AG04449 (cell line): ENCODE results near the gene FAM3C.

Experiments used
- CTCF ChIA-PET: fragments of 350-600 bp; formaldehyde crosslinking; extraction: SDS; loops from one replicate; lab custom pipeline; 2021; ENCODE audit warnings: antibody characterized with exemption; lab: Yijun Ruan, JAX
- POLR2A ChIA-PET: fragments of 400-600, 350-600 bp; formaldehyde crosslinking; extraction: SDS; loops from one replicate; lab custom pipeline; 2020; ENCODE audit warnings: antibody characterized with exemption, inconsistent platforms; lab: Yijun Ruan, JAX
- DNase-seq: peaks from one replicate; pipeline ENCODE4 v3.0.0-alpha.2; 2010; ENCODE audit warnings: low read depth, low spot score
- H3K4me3 ChIP-seq: 2 replicates; pipeline ENCODE4 v1.5.1; 2011; ENCODE audit warnings: low read depth, mild to moderate bottlenecking, control low read depth, low read length
- TF ChIP-seq, protein P1 (sequence below): IDR thresholded peaks from one replicate; pipeline ENCODE4 v1.5.1; 2011; ENCODE audit warnings: mild to moderate bottlenecking, moderate library complexity, low read length, control low read depth, inconsistent platforms; ENCODE audit not compliant: insufficient read depth; ENCODE audit errors: missing control alignments

Gene FAM3C

DNA sequence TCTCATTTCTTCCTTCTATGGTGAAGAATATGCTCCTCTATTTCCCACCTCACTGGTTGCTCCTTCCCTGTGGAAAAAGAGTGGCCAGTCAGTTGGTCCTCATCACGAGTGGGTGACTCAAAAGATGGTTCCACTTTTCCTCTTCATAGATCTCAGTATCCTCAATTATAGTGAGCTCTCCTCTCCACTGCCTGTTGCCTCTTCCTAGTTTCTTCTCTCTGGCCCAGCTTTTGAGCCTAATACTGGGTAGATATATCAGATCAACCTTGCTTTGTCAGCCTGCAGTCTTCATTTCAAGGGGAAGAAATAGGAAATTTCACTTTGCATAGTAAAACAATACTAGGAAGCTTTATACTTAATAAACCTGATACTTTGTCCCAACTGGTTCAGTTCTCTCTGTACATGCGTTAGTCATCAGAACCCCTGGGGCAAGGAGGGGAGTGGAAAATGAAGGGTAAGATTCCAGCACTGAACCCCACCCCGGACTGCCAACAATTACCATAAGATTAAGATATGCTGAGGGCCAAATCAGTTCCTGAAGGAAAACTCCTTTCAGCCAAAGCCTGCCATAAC is 82.8 kb downstream of the FAM3C start:
- no peak overlapping the region for H3K4me3 ChIP-seq
- TF ChIP-seq, protein P1, sequence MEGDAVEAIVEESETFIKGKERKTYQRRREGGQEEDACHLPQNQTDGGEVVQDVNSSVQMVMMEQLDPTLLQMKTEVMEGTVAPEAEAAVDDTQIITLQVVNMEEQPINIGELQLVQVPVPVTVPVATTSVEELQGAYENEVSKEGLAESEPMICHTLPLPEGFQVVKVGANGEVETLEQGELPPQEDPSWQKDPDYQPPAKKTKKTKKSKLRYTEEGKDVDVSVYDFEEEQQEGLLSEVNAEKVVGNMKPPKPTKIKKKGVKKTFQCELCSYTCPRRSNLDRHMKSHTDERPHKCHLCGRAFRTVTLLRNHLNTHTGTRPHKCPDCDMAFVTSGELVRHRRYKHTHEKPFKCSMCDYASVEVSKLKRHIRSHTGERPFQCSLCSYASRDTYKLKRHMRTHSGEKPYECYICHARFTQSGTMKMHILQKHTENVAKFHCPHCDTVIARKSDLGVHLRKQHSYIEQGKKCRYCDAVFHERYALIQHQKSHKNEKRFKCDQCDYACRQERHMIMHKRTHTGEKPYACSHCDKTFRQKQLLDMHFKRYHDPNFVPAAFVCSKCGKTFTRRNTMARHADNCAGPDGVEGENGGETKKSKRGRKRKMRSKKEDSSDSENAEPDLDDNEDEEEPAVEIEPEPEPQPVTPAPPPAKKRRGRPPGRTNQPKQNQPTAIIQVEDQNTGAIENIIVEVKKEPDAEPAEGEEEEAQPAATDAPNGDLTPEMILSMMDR, result no peak
- CTCF ChIA-PET, result interaction anchor here (0.8 kb wide), 1 partner anchor 13 kb away, joined by 3 read pairs; no protein-coding TSS in a partner anchor
- DNase-seq, result no peak
- POLR2A ChIA-PET, result no interaction called here

DNA sequence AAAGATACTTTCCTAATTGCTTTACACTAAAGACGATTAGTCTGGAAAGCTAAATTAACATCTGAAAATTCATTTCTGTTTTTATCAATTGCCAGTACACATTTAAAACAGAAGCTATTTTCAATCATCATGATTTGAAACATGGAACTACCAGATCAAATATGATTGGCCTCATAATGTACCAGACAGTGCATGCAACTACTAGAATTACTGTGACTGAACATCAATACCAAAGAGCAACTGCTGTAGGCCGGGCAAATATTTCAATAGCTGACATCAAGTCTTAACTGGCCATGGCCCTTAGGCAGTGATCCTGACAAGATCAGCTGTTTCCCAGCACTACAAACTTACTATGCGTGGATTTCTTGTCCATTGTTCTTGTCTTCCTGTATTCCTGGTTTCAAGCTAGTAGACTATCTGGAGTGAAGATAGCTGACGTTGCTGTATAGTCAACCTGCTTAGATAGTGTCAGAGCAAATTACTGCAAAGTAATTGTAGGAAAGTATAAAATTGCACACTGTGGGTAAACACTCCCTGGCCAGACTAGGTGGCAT is 89.0 kb downstream of the FAM3C start:
- no peak for DNase-seq
- ChIA-PET CTCF (interaction anchor here (1.3 kb wide), 1 partner anchor 23 kb away, joined by 5 read pairs; no protein-coding TSS in a partner anchor), POLR2A (no interaction called here)
- TF ChIP-seq, protein P1, result no peak
- no peak overlapping the region for H3K4me3 ChIP-seq

DNA sequence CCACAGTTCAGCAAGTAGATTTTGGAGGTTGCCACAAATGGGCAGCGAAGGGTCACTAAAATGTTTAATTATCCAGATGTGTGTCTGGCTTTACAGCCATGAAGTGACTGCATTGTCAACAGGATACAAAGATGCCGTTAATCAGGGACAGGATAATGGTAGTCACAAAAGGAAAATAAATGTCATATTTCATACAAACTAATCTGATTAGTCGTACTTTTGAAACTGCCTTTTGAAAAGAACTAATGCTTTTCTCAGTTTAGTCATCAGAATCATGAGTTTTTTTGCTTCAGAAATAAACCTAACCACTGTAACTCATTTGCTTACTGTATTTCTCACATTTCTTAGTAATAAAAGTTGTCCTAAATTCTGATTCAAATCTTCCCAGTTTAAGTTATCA is 89.5 kb downstream of the FAM3C start:
- DNase-seq, result no peak
- no peak overlapping the region for H3K4me3 ChIP-seq
- ChIA-PET CTCF (interaction anchor here (1.3 kb wide), 1 partner anchor 24 kb away, joined by 5 read pairs; no protein-coding TSS in a partner anchor), POLR2A (no interaction called here)
- TF ChIP-seq, protein P1, result no peak

DNA sequence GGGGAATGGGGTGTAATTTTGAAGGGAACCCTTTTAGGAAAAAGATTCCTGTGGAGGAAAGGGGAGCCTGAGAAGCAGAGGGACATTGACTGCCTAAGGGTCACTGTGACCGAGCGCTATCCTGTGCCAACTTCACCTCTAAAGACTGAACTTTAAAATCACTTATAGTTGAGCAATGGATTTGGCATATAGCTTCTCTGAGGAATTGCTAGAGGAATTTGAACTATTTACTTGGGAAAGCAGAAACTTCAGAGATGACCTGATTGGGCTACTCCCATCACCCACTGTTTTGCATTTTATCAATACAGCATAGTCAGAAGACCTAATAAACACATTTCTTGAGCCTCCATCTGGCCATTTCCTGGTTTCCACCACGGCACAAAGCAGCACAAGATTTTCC is 91.0 kb downstream of the FAM3C start:
- POLR2A ChIA-PET, result no interaction called here
- H3K4me3 ChIP-seq, result no peak overlapping the region
- no peak for DNase-seq
- TF ChIP-seq, protein P1, result no peak
- CTCF ChIA-PET, result interaction anchor here (1.2 to 1.8 kb wide), 2 partner anchors 11 to 197 kb away, joined by 4 to 6 read pairs; no protein-coding TSS in a partner anchor

DNA sequence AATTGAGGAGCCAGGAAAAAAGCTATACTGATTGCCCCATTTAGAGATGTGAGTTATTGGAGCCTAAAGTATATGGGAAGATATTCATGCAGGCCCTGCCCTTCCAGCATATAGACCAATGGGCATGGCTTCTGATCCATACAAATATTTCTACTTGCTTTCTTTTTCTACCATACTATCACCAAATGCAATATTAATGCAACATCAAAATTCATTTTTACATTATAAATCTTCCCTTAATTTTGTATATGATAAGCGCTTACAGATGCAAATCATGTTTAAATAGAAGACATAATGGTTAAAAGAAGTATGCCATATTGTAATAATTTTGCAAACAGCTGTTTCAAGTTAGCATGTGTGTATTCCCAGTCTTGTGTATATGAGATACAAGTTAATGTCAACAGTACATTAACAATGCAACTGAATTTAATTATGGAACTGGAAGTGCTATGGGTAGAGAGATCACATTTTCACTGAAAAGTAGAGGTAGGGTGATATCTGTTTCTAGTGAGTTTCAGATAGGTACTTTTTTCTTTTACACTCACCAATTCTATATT is 91.9 kb downstream of the FAM3C start:
- no peak for DNase-seq
- TF ChIP-seq, protein P1, result no peak
- ChIA-PET POLR2A (no interaction called here), CTCF (interaction anchor here (1.8 kb wide), 1 partner anchor 10 kb away, joined by 6 read pairs; no protein-coding TSS in a partner anchor)
- H3K4me3 ChIP-seq, result no peak overlapping the region

DNA sequence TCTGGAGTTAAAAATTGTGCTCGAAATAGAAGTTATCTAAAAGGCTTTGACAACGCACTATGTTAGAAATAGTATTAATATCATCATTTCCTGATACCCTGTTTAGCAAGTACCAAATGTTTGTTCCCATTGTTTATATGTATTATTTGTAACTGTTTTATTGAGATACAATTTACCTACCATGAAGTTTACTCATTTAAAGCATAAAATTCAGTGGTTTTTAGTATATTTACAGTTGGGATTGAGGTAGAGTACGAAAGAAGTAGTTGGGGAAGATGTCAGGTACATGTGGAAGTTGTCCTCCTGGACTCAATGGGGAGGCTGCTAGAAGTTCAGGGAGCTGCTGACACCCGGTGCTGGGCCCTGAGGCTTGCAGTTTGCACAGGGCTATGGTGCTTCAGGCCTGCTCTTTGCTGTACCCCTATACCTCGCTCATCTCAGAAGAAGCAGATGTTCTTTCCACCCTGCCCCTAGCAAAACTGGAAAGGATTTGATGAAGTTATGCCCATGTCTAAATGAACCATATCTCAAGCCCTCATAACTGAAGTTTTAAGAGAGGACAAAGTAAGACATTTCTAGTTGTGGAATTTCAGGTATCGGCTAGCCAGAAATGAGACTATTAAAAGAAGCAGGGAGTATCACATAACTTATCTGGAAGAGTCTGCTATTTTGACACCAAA is 92.5 kb downstream of the FAM3C start:
- ChIA-PET CTCF (interaction anchor here (1.8 kb wide), 1 partner anchor 10 kb away, joined by 6 read pairs; no protein-coding TSS in a partner anchor), POLR2A (no interaction called here)
- no peak for DNase-seq

More for the DNA sequence above, 92.5 kb downstream of the FAM3C start:
- H3K4me3 ChIP-seq, result no peak overlapping the region
- TF ChIP-seq, protein P1, result no peak
